GM13977 (cell line): ENCODE results near the gene PACSIN2.

Source experiments
- DNase-seq: peaks from one replicate; pipeline ENCODE4 v3.0.0; 2012; ENCODE audit warnings: low spot score
- CTCF ChIP-seq: IDR thresholded peaks from 2 replicates; pipeline ENCODE4 v1.5.1; 2012; ENCODE audit warnings: mild to moderate bottlenecking, control low read depth; ENCODE audit not compliant: insufficient read depth; ENCODE audit errors: extremely low read depth, missing control alignments
- in situ Hi-C: fragments of 300-500 bp; cut with MboI; formaldehyde crosslinking; loops from one replicate; pipeline ENCODE4 v1.12.0; 2022; ENCODE audit warnings: low sequenced_read_pairs, low pct_unique_long_range_greater_than_20kb, mixed read lengths, inconsistent platforms; ENCODE audit not compliant: unreplicated experiment

PACSIN2 gene

DNA sequence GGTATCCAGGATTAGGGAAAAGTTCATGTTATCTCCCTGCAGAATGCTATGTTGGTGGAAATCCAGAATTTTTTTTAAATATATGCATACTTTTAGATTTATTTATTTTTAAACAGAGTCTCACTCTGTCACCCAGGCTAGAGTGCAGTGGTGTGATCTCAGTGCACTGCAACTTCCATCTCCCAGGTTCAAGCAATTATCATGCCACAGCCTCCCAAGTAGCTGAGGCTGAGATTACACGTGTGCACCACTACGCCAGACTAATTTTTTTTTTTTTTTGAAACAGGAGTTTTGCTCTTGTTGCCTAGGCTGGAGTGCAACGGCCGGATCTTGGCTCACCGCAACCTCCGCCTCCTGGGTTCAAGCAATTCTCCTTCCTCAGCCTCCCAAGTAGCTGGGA lies 2.6 kb downstream of the PACSIN2 start:
- TF ChIP-seq CTCF, result no peak
- no peak for DNase-seq
- in situ Hi-C loops, result no loop called here

GRCh38 chr22:43011079-43011478 lies 3.9 kb downstream of the PACSIN2 start:
- TF ChIP-seq CTCF, result no peak
- DNase-seq, result no peak
- in situ Hi-C loops, result no loop called here

DNA sequence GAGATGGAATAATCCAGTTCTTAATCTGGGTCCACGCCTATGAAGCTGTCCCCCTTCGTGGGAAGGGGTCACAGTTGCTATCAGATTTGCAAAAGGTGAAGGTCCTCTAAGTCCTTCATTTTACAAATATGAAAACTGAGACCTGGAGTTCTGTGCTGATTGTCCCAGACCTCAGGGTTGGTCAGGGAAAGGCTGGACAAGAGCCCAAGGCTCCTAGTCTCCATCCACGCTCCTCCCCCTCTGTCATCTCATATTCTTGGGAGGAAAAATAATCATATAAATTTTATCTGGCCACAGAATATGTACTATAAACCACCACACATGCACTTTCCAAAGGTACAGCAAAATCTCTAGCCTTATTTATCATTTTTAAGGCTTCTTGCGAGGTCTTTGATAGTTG lies 5.5 kb downstream of the PACSIN2 start:
- no peak for TF ChIP-seq CTCF
- DNase-seq, result no peak
- in situ Hi-C loops, result no loop called here

GRCh38 chr22:43008921-43009320 lies 6.0 kb downstream of the PACSIN2 start:
- DNase-seq, result no peak
- in situ Hi-C loops, result no loop called here
- no peak for TF ChIP-seq CTCF

DNA sequence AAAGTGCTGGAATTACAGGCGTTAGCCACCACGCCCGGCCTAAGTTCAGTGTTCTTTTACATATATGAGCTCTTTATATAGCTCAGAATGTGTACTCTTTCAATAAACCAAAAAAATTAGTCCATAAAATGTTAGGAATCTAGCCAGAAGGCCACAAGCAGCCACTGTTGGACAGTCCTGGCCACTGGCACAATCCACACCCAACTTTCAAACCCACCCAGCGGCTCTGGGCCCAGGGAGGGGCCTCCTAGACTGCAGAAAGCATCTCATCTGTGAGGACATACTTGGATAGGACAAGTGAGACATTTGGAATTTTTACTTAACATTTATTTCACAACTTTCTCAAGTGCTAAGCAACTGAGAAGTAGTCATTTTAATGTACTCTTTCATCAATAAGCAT lies 6.4 kb downstream of the PACSIN2 start:
- TF ChIP-seq CTCF, result no peak
- in situ Hi-C loops, result no loop called here
- DNase-seq, result no peak

GRCh38 chr22:43007519-43008102 lies 7.3 kb downstream of the PACSIN2 start:
- DNase-seq, result no peak
- TF ChIP-seq CTCF, result no peak
- in situ Hi-C loops, result no loop called here

DNA sequence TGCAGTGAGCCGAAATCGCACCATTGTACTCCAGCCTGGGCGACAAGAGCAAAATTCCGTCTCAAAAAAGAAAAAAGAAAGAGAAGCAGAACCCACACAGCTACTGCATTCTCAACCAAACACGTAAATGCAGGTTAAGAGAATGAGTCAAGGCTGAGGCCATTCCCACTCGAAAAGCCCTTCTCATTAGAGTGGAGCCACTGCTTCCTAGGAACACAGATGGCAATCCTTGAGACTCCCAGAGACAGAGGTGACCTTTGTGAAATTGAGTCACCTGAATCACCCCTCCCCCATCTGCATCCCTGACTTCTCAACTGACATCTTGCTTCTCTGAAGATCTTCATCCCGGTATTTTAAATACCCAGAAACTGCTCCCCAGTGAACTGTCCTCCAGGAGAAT lies 8.2 kb downstream of the PACSIN2 start:
- in situ Hi-C loops, result no loop called here
- no peak for TF ChIP-seq CTCF
- DNase-seq, result no peak
